ENCODE data around the gene ATIC. TPM values are rescaled to one million over a fixed set of nuclear protein-coding genes. Genes with fewer than 3 reads are reported as not detected.

ATIC gene
- total and polyA plus RNA-seq, 8 donors, result 78.6 to 107 (median 97.9) TPM

GRCh38 chr2:215362562-215362904, 50.7 kb downstream of the ATIC start:
- TF ChIP-seq, protein P1, sequence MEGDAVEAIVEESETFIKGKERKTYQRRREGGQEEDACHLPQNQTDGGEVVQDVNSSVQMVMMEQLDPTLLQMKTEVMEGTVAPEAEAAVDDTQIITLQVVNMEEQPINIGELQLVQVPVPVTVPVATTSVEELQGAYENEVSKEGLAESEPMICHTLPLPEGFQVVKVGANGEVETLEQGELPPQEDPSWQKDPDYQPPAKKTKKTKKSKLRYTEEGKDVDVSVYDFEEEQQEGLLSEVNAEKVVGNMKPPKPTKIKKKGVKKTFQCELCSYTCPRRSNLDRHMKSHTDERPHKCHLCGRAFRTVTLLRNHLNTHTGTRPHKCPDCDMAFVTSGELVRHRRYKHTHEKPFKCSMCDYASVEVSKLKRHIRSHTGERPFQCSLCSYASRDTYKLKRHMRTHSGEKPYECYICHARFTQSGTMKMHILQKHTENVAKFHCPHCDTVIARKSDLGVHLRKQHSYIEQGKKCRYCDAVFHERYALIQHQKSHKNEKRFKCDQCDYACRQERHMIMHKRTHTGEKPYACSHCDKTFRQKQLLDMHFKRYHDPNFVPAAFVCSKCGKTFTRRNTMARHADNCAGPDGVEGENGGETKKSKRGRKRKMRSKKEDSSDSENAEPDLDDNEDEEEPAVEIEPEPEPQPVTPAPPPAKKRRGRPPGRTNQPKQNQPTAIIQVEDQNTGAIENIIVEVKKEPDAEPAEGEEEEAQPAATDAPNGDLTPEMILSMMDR (IDR thresholded peaks at IDR 0.05), result no peak
- DNase-seq (no peak), ATAC-seq (no peak)
- Histone ChIP-seq H3K9me3 (no peaks in the 10 kb centered on the region), H3K36me3 (peaks cover 0 to 63% of the 10 kb centered on the region in 2 donors), H3K27ac (no peak overlapping the region), H3K27me3 (no peaks in the 10 kb centered on the region), H3K4me1 (no peaks in the 10 kb centered on the region), H3K4me3 (no peak overlapping the region)
- intact Hi-C loops (cut with DNase I), result no loop called here

DNA sequence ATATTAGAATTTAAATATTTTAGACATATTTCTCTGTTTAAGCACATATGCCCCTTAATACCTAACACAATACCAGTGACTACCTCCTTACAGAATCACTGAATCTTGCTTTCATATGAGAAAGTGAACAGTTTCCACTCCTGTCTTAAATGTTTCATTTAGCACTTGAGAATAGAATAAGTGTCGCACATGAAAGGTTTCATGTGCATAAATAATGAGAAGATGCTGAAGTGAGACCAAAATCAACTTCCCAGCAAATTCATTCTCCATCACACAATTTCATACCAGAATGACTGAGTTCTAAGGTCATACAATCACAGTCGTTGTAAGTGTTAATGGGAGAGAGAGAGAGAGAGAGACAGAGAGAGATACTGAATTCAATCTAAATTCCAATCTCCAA, 51.2 kb downstream of the ATIC start:
- Histone ChIP-seq H3K4me3 (no peak overlapping the region), H3K9me3 (no peaks in the 10 kb centered on the region), H3K27ac (no peak overlapping the region), H3K27me3 (no peaks in the 10 kb centered on the region), H3K36me3 (peaks cover 0 to 64% of the 10 kb centered on the region in 2 donors), H3K4me1 (no peaks in the 10 kb centered on the region)
- TF ChIP-seq, protein P1 (IDR thresholded peaks at IDR 0.05), result no peak
- intact Hi-C loops (cut with DNase I), result no loop called here
- no peak for ATAC-seq
- DNase-seq, result no peak

GRCh38 chr2:215363461-215364156, 51.8 kb downstream of the ATIC start:
- Histone ChIP-seq H3K9me3 (no peaks in the 10 kb centered on the region), H3K27me3 (no peaks in the 10 kb centered on the region), H3K4me1 (no peaks in the 10 kb centered on the region), H3K27ac (no peak overlapping the region), H3K4me3 (no peak overlapping the region), H3K36me3 (peaks cover 1 to 70% of the 10 kb centered on the region in 2 donors)
- TF ChIP-seq, protein P1 (IDR thresholded peaks at IDR 0.05), result no peak
- intact Hi-C loops (cut with DNase I), result no loop called here
- DNase-seq, result no peak
- ATAC-seq, result no peak

- Histone ChIP-seq H3K4me3 (no peak overlapping the region), H3K27ac (no peak overlapping the region), H3K9me3 (no peaks in the 10 kb centered on the region), H3K27me3 (no peaks in the 10 kb centered on the region), H3K36me3 (peaks cover 3 to 74% of the 10 kb centered on the region in 2 donors), H3K4me1 (no peaks in the 10 kb centered on the region)
- intact Hi-C loops (cut with DNase I), result no loop called here
- ATAC-seq (no peak), DNase-seq (no peak)
- TF ChIP-seq, protein P1 (IDR thresholded peaks at IDR 0.05), result no peak
Observed at GRCh38 chr2:215364157-215365155, 52.6 kb downstream of the ATIC start.

DNA sequence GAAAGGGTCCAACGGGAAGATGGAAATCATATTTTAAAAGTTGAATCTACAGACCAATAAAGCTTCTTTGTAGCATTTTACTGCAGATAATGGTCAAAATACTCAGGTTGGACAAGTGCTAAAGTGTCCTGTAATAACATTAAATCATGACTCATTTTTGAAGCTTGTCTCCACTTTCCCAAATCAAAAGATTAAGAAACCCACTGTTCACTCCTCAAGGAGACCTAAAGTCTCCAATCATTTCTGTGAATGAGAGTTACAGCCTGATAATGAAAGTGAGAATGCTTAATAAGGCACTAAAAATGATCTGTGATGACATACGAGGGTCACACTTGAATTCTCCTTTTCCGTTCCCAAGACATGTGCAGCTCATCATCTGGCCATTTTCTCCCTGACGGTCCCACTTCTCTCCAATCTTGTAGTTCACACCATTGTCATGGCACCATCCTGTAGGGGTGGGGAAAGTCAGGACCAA, 53.4 kb downstream of the ATIC start:
- Histone ChIP-seq H3K36me3 (peaks cover 3 to 76% of the 10 kb centered on the region in 2 donors), H3K4me1 (no peaks in the 10 kb centered on the region), H3K4me3 (no peak overlapping the region), H3K27ac (no peak overlapping the region), H3K27me3 (no peaks in the 10 kb centered on the region), H3K9me3 (no peaks in the 10 kb centered on the region)
- ATAC-seq (no peak), DNase-seq (no peak)
- intact Hi-C loops (cut with DNase I), result no loop called here
- TF ChIP-seq, protein P1 (IDR thresholded peaks at IDR 0.05), result no peak
